ENCODE data around the gene MIPOL1. TPM values are rescaled to one million over a fixed set of nuclear protein-coding genes. Genes with fewer than 3 reads are reported as not detected.

MIPOL1 gene
- total and polyA plus RNA-seq, 2 of the 13 experiments (the other 11 are each of a cell fraction or from before 2014, with no cell fraction given) = 8.6 to 34.2 TPM

GRCh38 chr14:37376944-37377609 is 179.3 kb downstream of the MIPOL1 start:
- FAIRE-seq (no peak), DNase-seq (ENCODE audit: low spot score) (no peak), ATAC-seq (no peak)
- 91% methylated on average over 3 of the region's 3 CpGs for WGBS (ENCODE audit: low lambda C conversion rate)
- no TSS peak for BruUV-seq (replicated peaks)
- Histone ChIP-seq H2AFZ (ENCODE audit: low read length) (no peak overlapping the region), H3K9me3 (ENCODE audit: low read length) (no peaks in the 10 kb centered on the region), H3K9ac (ENCODE audit: insufficient read depth, low read depth, low read length) (no peak overlapping the region), H3K36me3 (replicated peaks in 1 of 2; ENCODE audit: control insufficient read depth in 1 of 2, insufficient read depth in 2 of 2, low read length in 2 of 2) (no peaks in the 10 kb centered on the region), H3K79me2 (ENCODE audit: insufficient read depth, low read length) (no peaks in the 10 kb centered on the region), H3K27me3 (ENCODE audit: control insufficient read depth in 1 of 2, insufficient read depth in 2 of 2, low read length in 2 of 2) (no peaks in the 10 kb centered on the region), H3K4me2 (ENCODE audit: low read depth, low read length) (no peak overlapping the region), H3K4me3 (replicated peaks in 1 of 3; ENCODE audit: insufficient read depth in 1 of 3, low read depth in 2 of 3, low read length in 3 of 3) (no peak overlapping the region), H3K27ac (ENCODE audit: extremely low read length, insufficient read depth, low read length) (no peak overlapping the region), H4K20me1 (ENCODE audit: insufficient read depth, low read length) (no peaks in the 10 kb centered on the region), H3K4me1 (ENCODE audit: insufficient read depth, low read length) (no peaks in the 10 kb centered on the region)
- ChIA-PET CTCF (ENCODE audit: low intra/inter-chr PET ratio, low total read pairs) (no interaction called here), POLR2A (no interaction called here)
- intact Hi-C loops (cut with micrococcal nuclease; ENCODE audit: unreplicated experiment) (no loop called here), in situ Hi-C loops (cut with HindIII; ENCODE audit: extremely low pct_ligation_motif_present, low pct_unique_long_range_greater_than_20kb) (no loop called here)
- TF ChIP-seq NR2F6 (IDR thresholded peaks at IDR 0.05) (no peak), NR2F6 (CRISPR knock-in tag; IDR thresholded peaks at IDR 0.05) (no peak), ZNF44 (CRISPR knock-in tag; IDR thresholded peaks at IDR 0.05) (no peak), ZNF550 (CRISPR knock-in tag; IDR thresholded peaks at IDR 0.05; ENCODE audit: borderline replicate concordance) (no peak), ZNF713 (CRISPR knock-in tag; IDR thresholded peaks at IDR 0.05) (no peak), ZNF224 (CRISPR knock-in tag; IDR thresholded peaks at IDR 0.05) (no peak), GMEB1 (CRISPR knock-in tag; IDR thresholded peaks at IDR 0.05; ENCODE audit: borderline replicate concordance) (no peak), AKNA (CRISPR knock-in tag; IDR thresholded peaks at IDR 0.05; ENCODE audit: borderline replicate concordance) (no peak), FOXJ3 (CRISPR knock-in tag; IDR thresholded peaks at IDR 0.05; ENCODE audit: borderline replicate concordance) (no peak), ZNF672 (CRISPR knock-in tag; IDR thresholded peaks at IDR 0.05) (no peak)
